22Rv1 (cell line): ENCODE data around the gene TNFAIP8L2.

Source experiments
- ZFX ChIP-seq: fragments of 450-650 bp; IDR thresholded peaks from 2 replicates; pipeline ENCODE4 v1.6.1; 2017; ENCODE audit warnings: antibody characterized with exemption, borderline replicate concordance
- TF ChIP-seq, protein P1 (sequence below): fragments of 450-650 bp; IDR thresholded peaks from 2 replicates; pipeline ENCODE4 v1.5.1; 2017; ENCODE audit warnings: mild to moderate bottlenecking

DNA sequence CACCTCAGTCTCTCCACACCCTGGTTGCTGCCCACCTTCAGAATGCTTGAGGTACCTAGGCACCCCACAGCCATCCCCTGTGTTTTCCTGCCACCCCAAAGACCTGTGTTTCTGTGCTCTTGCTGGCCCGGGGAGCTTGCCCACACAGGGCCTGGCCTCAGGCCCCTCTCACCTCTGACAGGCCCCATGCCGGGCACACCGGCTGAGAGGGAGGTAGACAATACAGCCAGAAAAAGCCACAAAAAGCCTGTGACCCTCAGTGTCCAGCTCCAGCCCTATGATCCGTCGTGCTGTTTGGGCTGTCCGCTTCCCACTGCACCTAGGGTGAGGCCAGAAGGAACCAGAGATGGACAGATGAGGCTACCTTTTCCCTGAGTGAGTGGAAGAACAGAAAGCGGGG, 21.5 kb upstream of the TNFAIP8L2 start:
- TF ChIP-seq, protein P1, sequence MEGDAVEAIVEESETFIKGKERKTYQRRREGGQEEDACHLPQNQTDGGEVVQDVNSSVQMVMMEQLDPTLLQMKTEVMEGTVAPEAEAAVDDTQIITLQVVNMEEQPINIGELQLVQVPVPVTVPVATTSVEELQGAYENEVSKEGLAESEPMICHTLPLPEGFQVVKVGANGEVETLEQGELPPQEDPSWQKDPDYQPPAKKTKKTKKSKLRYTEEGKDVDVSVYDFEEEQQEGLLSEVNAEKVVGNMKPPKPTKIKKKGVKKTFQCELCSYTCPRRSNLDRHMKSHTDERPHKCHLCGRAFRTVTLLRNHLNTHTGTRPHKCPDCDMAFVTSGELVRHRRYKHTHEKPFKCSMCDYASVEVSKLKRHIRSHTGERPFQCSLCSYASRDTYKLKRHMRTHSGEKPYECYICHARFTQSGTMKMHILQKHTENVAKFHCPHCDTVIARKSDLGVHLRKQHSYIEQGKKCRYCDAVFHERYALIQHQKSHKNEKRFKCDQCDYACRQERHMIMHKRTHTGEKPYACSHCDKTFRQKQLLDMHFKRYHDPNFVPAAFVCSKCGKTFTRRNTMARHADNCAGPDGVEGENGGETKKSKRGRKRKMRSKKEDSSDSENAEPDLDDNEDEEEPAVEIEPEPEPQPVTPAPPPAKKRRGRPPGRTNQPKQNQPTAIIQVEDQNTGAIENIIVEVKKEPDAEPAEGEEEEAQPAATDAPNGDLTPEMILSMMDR, result no peak
- no peak for TF ChIP-seq ZFX
